Right lobe of liver (tissue), 4 donors: ENCODE data around the gene KLF11.

Source experiments
- CTCF ChIP-seq, 4 donors: fragments of 200-600 bp in 3 of 4; fragments of 450-650 bp in 1 of 4; IDR thresholded peaks; one replicate each; pipeline versions ENCODE4 v1.5.1 to v1.8.0; 2016 to 2022; ENCODE audit warnings: antibody characterized with exemption in 4 of 4, mild to moderate bottlenecking in 2 of 4
- POLR2A ChIP-seq: fragments of 450-650 bp; IDR thresholded peaks from one replicate; pipeline ENCODE4 v1.6.1; 2017; ENCODE audit warnings: antibody characterized with exemption, mild to moderate bottlenecking
- donor health status: DM: no; HTN: no; CAD: no.
- donor health status: DM: no; HTN: no; CAD: no.
- donor health status: DM: no; HTN: yes; CAD: no.

GRCh38 chr2:10017313-10017941 is 25.9 kb upstream of the KLF11 start:
- no peak for TF ChIP-seq CTCF (IDR thresholded peaks at IDR 0.05)
- no peak for TF ChIP-seq POLR2A
